ENCODE data around the gene PCDHB6.

GRCh38 chr5:141186897-141187512 is 37.1 kb downstream of the PCDHB6 start, which contains the start of gene PCDHB9:
- TF ChIP-seq CTCF (IDR thresholded peaks at IDR 0.05) (peak; percentile 90), ZFX (IDR thresholded peaks at IDR 0.05; ENCODE audit: borderline replicate concordance) (no peak)
